ENCODE measurements around the gene TRAF7.

GRCh38 chr16:2181952-2182351 lies 26.4 kb downstream of the TRAF7 start:
- TF ChIP-seq CTCF (IDR thresholded peaks at IDR 0.05; ENCODE audit: insufficient read depth, low read length, poor library complexity, severe bottlenecking) (no peak), EZH2phosphoT487 (conservative IDR thresholded peaks at IDR 0.05; ENCODE audit: low read length) (no peak)
